Prostate gland (tissue), 2 donors: Measurements from ENCODE around the gene PCDHA1.

Experiments used
- POLR2A ChIP-seq: fragments of 450-650 bp; IDR thresholded peaks from one replicate; pipeline ENCODE4 v1.6.1; 2016; ENCODE audit warnings: antibody characterized with exemption, mild to moderate bottlenecking
- POLR2AphosphoS5 ChIP-seq: sonication (generic); formaldehyde crosslinking; IDR thresholded peaks from one replicate; pipeline ENCODE4 v1.6.1; 2017; ENCODE audit warnings: antibody characterized with exemption
- TF ChIP-seq, protein P1 (sequence below), 4 experiments: fragments of 200-600 bp in 2 of 4; fragments of 450-650 bp in 2 of 4; sonication (generic) in 2 of 4; IDR thresholded peaks; 1 replicate in 3 of 4; 2 replicates in 1 of 4; pipeline ENCODE4 v1.5.1; 2016 to 2019; ENCODE audit warnings: antibody characterized with exemption in 4 of 4, mild to moderate bottlenecking in 2 of 4, moderate library complexity in 2 of 4

DNA sequence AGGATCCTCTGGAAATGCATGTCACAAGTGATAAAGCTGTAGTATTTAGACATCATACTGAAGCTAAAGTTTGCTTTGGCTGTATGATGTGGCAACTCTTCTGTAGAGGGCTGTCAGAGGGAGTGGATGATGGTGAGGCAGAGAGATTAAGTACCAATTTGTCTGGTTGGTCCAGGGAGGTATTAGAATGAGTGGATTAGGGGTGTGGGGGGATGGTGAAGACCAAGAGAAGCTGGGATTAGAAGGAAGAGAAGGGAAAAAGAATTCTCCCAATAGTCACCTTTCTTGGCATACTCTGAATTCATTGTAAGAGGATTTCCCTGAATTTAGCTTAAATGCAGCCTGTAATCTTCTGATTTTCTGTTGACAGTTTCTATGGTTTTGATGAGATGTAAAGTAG is 183.9 kb downstream of the PCDHA1 start:
- TF ChIP-seq POLR2A (no peak), POLR2AphosphoS5 (no peak)
- TF ChIP-seq, protein P1, sequence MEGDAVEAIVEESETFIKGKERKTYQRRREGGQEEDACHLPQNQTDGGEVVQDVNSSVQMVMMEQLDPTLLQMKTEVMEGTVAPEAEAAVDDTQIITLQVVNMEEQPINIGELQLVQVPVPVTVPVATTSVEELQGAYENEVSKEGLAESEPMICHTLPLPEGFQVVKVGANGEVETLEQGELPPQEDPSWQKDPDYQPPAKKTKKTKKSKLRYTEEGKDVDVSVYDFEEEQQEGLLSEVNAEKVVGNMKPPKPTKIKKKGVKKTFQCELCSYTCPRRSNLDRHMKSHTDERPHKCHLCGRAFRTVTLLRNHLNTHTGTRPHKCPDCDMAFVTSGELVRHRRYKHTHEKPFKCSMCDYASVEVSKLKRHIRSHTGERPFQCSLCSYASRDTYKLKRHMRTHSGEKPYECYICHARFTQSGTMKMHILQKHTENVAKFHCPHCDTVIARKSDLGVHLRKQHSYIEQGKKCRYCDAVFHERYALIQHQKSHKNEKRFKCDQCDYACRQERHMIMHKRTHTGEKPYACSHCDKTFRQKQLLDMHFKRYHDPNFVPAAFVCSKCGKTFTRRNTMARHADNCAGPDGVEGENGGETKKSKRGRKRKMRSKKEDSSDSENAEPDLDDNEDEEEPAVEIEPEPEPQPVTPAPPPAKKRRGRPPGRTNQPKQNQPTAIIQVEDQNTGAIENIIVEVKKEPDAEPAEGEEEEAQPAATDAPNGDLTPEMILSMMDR (IDR thresholded peaks at IDR 0.05) = no peak
